GM23338 (cell line): ENCODE results near the gene EGFL6. TPM values are rescaled to one million over a fixed set of nuclear protein-coding genes. Genes with fewer than 3 reads are reported as not detected.
"Not testable (repeated sequence)": the region's sequence is repeated elsewhere in the genome, so short reads cannot be mapped to it uniquely, and the experiment has no call there.

Experiments used
- ATAC-seq: fragments of 200-7000 bp; cut with Tn5 transposase; 3 replicates; pipeline ENCODE4 v1.9.1; 2020
- DNase-seq: peaks from one replicate; pipeline ENCODE4 v3.0.0-alpha.2; 2015; ENCODE audit warnings: low spot score
- H2AFZ ChIP-seq: fragments of 200-600 bp; sonication (generic); 2 replicates; pipeline ENCODE4 v1.8.0; 2016; ENCODE audit warnings: antibody characterized with exemption, mild to moderate bottlenecking, moderate library complexity
- H3F3A ChIP-seq: fragments of 200-600 bp; sonication (generic); replicated peaks from 2 replicates; pipeline ENCODE4 v1.8.0; 2017; ENCODE audit warnings: antibody characterized with exemption, mixed run types, low read depth
- H3K27ac ChIP-seq: fragments of 200-600 bp; sonication (generic); 2 replicates; pipeline ENCODE4 v1.6.1; 2016; ENCODE audit warnings: low read depth
- H3K27me3 ChIP-seq: fragments of 200-600 bp; sonication (generic); 2 replicates; pipeline ENCODE4 v1.8.0; 2016; ENCODE audit warnings: mild to moderate bottlenecking, mixed run types, moderate library complexity; ENCODE audit not compliant: insufficient read depth
- H3K36me3 ChIP-seq: fragments of 200-600 bp; sonication (generic); 2 replicates; pipeline ENCODE4 v1.8.0; 2016; ENCODE audit warnings: mild to moderate bottlenecking; ENCODE audit not compliant: insufficient read depth
- H3K4me1 ChIP-seq: fragments of 200-600 bp; sonication (generic); 2 replicates; pipeline ENCODE4 v1.8.0; 2016; ENCODE audit warnings: mild to moderate bottlenecking, moderate library complexity; ENCODE audit not compliant: insufficient read depth
- H3K4me2 ChIP-seq: fragments of 200-600 bp; sonication (generic); 2 replicates; pipeline ENCODE4 v1.7.1; 2017; ENCODE audit warnings: mixed run types
- H3K4me3 ChIP-seq: fragments of 200-600 bp; sonication (generic); 2 replicates; pipeline ENCODE4 v1.6.1; 2016; ENCODE audit warnings: mixed run types
- H3K79me2 ChIP-seq: fragments of 200-600 bp; sonication (generic); replicated peaks from 2 replicates; pipeline ENCODE4 v1.8.0; 2017; ENCODE audit warnings: mild to moderate bottlenecking; ENCODE audit not compliant: insufficient read depth
- H3K9me2 ChIP-seq: fragments of 200-600 bp; sonication (generic); 2 replicates; pipeline ENCODE4 v1.8.0; 2017; ENCODE audit not compliant: insufficient read depth
- H4K20me1 ChIP-seq: fragments of 200-600 bp; sonication (generic); replicated peaks from 2 replicates; pipeline ENCODE4 v1.8.0; 2017; ENCODE audit warnings: mild to moderate bottlenecking; ENCODE audit not compliant: insufficient read depth
- H3K27ac Mint-ChIP-seq: 2 replicates; pipeline ENCODE4 v1.8.0; 2020; ENCODE audit warnings: inconsistent platforms, mild to moderate bottlenecking, moderate library complexity, mixed read lengths
- H3K27me3 Mint-ChIP-seq: 3 replicates; pipeline ENCODE4 v1.8.0; 2022; ENCODE audit warnings: low read depth, mild to moderate bottlenecking, moderate library complexity, mixed read lengths, inconsistent platforms; ENCODE audit not compliant: insufficient read depth, poor library complexity
- H3K36me3 Mint-ChIP-seq: 3 replicates; pipeline ENCODE4 v1.8.0; 2021; ENCODE audit warnings: low read depth, mild to moderate bottlenecking, inconsistent platforms, moderate library complexity, mixed read lengths
- H3K4me1 Mint-ChIP-seq: 3 replicates; pipeline ENCODE4 v1.8.0; 2020; ENCODE audit warnings: mild to moderate bottlenecking, inconsistent platforms, mixed read lengths
- H3K4me3 Mint-ChIP-seq: 3 replicates; pipeline ENCODE4 v1.8.0; 2021; ENCODE audit warnings: moderate library complexity, mild to moderate bottlenecking, inconsistent platforms, mixed read lengths
- H3K9me3 Mint-ChIP-seq: 3 replicates; pipeline ENCODE4 v1.8.0; 2020; ENCODE audit warnings: moderate library complexity, mild to moderate bottlenecking, inconsistent platforms, mixed read lengths
- CREB1 ChIP-seq: fragments of 250-450 bp; sonication (Bioruptor Pico); IDR thresholded peaks from 2 replicates; pipeline ENCODE4 v1.5.0; 2020; ENCODE audit warnings: low read depth, mild to moderate bottlenecking, moderate library complexity
- EZH2 ChIP-seq: fragments of 200-600 bp; sonication (generic); IDR thresholded peaks from one replicate; pipeline ENCODE4 v1.8.0; 2017; ENCODE audit warnings: antibody characterized with exemption, mild to moderate bottlenecking, low read depth; ENCODE audit not compliant: unreplicated experiment
- EZH2phosphoT487 ChIP-seq: fragments of 200-600 bp; sonication (generic); IDR thresholded peaks from one replicate; pipeline ENCODE4 v1.8.1; 2018; ENCODE audit warnings: antibody characterized with exemption; ENCODE audit not compliant: unreplicated experiment
- JUNB ChIP-seq: IDR thresholded peaks from one replicate; pipeline ENCODE4 v1.6.1; 2016; ENCODE audit warnings: antibody characterized with exemption; ENCODE audit not compliant: unreplicated experiment
- POLR2AphosphoS5 ChIP-seq: IDR thresholded peaks from 2 replicates; pipeline ENCODE4 v1.6.1; 2016; ENCODE audit warnings: antibody characterized with exemption, low read depth
- microRNA-seq: library from miRNA; unstranded; fragments of <30 nt; microRNA quantifications from one replicate; pipeline ENCODE4, GENCODE V29; 2017
- polyA plus RNA-seq: library from polyadenylated mRNA; unstranded; fragments of >200 nt; fragmentation: Nextera tagmentation; extraction: Ambion mirVana; gene quantifications from 2 replicates; pipeline ENCODE4 v1.2.1, GENCODE V29; 2016
- total RNA-seq: library from RNA; depleted of rRNA; stranded (reverse); fragments of >200 nt; shearing (Covaris generic); gene quantifications from 2 replicates; pipeline ENCODE4 v1.2.3, GENCODE V29; 2014; rRNA removed
- TF ChIP-seq, protein P1 (sequence below): IDR thresholded peaks from one replicate; pipeline ENCODE4 v1.6.1; 2018; ENCODE audit warnings: antibody characterized with exemption; ENCODE audit not compliant: unreplicated experiment

The EGFL6 gene
- total and polyA plus RNA-seq, 2 experiments from 2014 or later: 1.2 to 2.6 TPM

GRCh38 chrX:13676885-13677284 is 107.5 kb downstream of the EGFL6 start (continued):
- TF ChIP-seq, protein P1, sequence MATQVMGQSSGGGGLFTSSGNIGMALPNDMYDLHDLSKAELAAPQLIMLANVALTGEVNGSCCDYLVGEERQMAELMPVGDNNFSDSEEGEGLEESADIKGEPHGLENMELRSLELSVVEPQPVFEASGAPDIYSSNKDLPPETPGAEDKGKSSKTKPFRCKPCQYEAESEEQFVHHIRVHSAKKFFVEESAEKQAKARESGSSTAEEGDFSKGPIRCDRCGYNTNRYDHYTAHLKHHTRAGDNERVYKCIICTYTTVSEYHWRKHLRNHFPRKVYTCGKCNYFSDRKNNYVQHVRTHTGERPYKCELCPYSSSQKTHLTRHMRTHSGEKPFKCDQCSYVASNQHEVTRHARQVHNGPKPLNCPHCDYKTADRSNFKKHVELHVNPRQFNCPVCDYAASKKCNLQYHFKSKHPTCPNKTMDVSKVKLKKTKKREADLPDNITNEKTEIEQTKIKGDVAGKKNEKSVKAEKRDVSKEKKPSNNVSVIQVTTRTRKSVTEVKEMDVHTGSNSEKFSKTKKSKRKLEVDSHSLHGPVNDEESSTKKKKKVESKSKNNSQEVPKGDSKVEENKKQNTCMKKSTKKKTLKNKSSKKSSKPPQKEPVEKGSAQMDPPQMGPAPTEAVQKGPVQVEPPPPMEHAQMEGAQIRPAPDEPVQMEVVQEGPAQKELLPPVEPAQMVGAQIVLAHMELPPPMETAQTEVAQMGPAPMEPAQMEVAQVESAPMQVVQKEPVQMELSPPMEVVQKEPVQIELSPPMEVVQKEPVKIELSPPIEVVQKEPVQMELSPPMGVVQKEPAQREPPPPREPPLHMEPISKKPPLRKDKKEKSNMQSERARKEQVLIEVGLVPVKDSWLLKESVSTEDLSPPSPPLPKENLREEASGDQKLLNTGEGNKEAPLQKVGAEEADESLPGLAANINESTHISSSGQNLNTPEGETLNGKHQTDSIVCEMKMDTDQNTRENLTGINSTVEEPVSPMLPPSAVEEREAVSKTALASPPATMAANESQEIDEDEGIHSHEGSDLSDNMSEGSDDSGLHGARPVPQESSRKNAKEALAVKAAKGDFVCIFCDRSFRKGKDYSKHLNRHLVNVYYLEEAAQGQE: no peak

GRCh38 chrX:13679700-13680099 is 110.3 kb downstream of the EGFL6 start:
- not testable (repeated sequence) for H3F3A ChIP-seq, H3K27ac Mint-ChIP-seq

DNA sequence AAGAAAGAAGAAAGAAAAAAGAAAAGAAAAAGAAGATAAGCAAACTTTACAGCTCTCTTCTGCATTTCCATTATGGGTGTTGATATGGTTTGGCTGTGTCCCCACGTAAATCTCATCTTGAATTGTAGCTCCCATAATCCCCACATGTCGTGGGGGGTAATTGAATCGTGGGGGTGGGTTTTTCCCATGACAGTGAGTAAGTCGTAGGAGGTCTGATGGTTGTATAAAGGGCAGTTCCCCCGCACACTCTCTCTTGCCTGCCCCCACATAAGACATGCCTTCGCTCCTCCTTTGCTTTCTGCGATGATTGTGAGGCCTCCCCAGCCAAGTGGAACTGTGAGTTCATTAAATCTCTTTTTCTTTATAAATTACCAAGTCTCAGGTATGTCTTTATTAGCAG is 112.2 kb downstream of the EGFL6 start:
- no peaks in the 10 kb centered on the region for H4K20me1 ChIP-seq
- Mint-ChIP-seq H3K4me1 (no peaks in the 10 kb centered on the region), H3K4me3 (no peak overlapping the region), H3K27me3 (no peaks in the 10 kb centered on the region), H3K27ac (no peak overlapping the region), H3K36me3 (no peaks in the 10 kb centered on the region), H3K9me3 (no peaks in the 10 kb centered on the region; the same call in 2 of the 3 replicates)
- no peaks in the 10 kb centered on the region for H3F3A ChIP-seq
- no peak overlapping the region for H3K27ac ChIP-seq
- no peaks in the 10 kb centered on the region for H3K9me2 ChIP-seq
- H3K27me3 ChIP-seq: no peaks in the 10 kb centered on the region
- ATAC-seq (no peak), DNase-seq (no peak)
- H3K4me1 ChIP-seq: no peaks in the 10 kb centered on the region
- no peaks in the 10 kb centered on the region for H3K36me3 ChIP-seq
- H3K4me3 ChIP-seq: no peak overlapping the region
- TF ChIP-seq EZH2phosphoT487 (no peak), CREB1 (CRISPR knock-in tag) (no peak), JUNB (no peak), POLR2AphosphoS5 (no peak), EZH2 (no peak)
- no peaks in the 10 kb centered on the region for H3K79me2 ChIP-seq
- no peak overlapping the region for H3K4me2 ChIP-seq
- no peak overlapping the region for H2AFZ ChIP-seq

More at GRCh38 chrX:13679700-13680099, 110.3 kb downstream of the EGFL6 start:
- not testable (repeated sequence) for H3K79me2 ChIP-seq, H3K9me2 ChIP-seq, ATAC-seq, H3K36me3 ChIP-seq, H3K27me3 ChIP-seq, H3K4me2 ChIP-seq, H3K27me3 Mint-ChIP-seq, H3K36me3 Mint-ChIP-seq, H3K4me3 ChIP-seq, DNase-seq, H3K27ac ChIP-seq, H4K20me1 ChIP-seq, H3K4me3 Mint-ChIP-seq, H2AFZ ChIP-seq, H3K4me1 Mint-ChIP-seq, H3K4me1 ChIP-seq, H3K9me3 Mint-ChIP-seq

Small RNAs within 50 kb of the gene (microRNA-seq; reads per million reads assigned to microRNA genes)
- gene MIR6086: not detected

Other genes starting within 250 kb of the EGFL6 start
- not detected in 2 replicates for gene ATXN3L, start 249.5 kb upstream of the EGFL6 start, total RNA-seq
- not detected in 2 replicates for gene ATXN3L, start 249.5 kb upstream of the EGFL6 start, polyA plus RNA-seq
- 2.5 and 5.5 TPM in 2 replicates for gene TCEANC, start 83.5 kb downstream of the EGFL6 start, total RNA-seq
- 0.89 and 1.2 TPM in 2 replicates for gene TCEANC, start 83.5 kb downstream of the EGFL6 start, polyA plus RNA-seq
- 36.8 and 45.1 TPM in 2 replicates for gene RAB9A, start 119.5 kb downstream of the EGFL6 start, total RNA-seq
- gene RAB9A, start 119.5 kb downstream of the EGFL6 start, polyA plus RNA-seq: 42.5 and 43.3 TPM in 2 replicates
- 12.9 and 14.6 TPM in 2 replicates for gene TRAPPC2, start 165.0 kb downstream of the EGFL6 start, total RNA-seq
- 11.7 and 12.2 TPM in 2 replicates for gene TRAPPC2, start 165.0 kb downstream of the EGFL6 start, polyA plus RNA-seq
- 21.2 and 25.4 TPM in 2 replicates for gene OFD1, start 165.1 kb downstream of the EGFL6 start, total RNA-seq
- gene OFD1, start 165.1 kb downstream of the EGFL6 start, polyA plus RNA-seq: 34.1 and 55.0 TPM in 2 replicates
- gene GPM6B, start 247.5 kb downstream of the EGFL6 start, total RNA-seq: 92.2 and 95.4 TPM in 2 replicates
- 76.4 and 82.6 TPM in 2 replicates for gene GPM6B, start 247.5 kb downstream of the EGFL6 start, polyA plus RNA-seq